ENCODE results near the gene MNAT1.
"Not testable (repeated sequence)": the region's sequence is repeated elsewhere in the genome, so short reads cannot be mapped to it uniquely, and the experiment has no call there.

MNAT1 gene

DNA sequence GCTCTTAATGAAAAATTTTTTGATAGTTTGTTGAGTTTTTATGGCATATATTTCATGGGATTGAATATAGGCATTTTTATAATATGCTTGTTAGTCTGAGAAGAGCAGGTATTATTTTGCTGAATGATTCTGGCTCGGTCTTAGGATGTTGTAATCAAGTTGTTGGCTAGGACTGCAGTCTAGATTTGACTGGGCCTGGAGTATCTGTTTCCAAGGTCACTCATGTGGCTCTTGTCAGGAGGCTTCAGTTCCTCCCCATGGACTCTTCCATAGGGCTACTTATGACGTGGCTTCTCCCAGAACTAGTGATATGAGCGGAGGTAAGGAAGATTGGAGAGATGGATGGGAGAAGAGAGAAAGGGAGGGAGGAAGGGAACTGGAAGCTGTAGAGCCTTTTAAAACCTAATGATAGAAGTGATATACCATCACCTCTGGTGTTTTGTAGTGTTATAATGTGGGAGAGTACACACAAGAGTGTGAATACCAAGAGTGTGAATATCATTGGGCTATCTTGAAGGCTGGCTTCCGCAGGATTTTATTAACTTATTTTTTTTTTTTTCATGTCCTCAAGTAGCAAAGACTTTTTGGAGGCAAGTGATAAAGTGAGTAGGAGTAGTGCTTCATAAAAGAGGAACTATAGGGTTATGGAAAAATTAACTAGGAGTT lies 4.4 kb downstream of the MNAT1 start:
- no peak for DNase-seq

GRCh38 chr14:60744566-60744965 lies 10.0 kb downstream of the MNAT1 start:
- no peak for DNase-seq

GRCh38 chr14:60753264-60754119 lies 18.9 kb downstream of the MNAT1 start:
- no peak for DNase-seq

- no peak for DNase-seq
Observed at GRCh38 chr14:60756847-60757246, 22.3 kb downstream of the MNAT1 start.

GRCh38 chr14:60757567-60758002 lies 23.0 kb downstream of the MNAT1 start:
- DNase-seq = no peak

DNA sequence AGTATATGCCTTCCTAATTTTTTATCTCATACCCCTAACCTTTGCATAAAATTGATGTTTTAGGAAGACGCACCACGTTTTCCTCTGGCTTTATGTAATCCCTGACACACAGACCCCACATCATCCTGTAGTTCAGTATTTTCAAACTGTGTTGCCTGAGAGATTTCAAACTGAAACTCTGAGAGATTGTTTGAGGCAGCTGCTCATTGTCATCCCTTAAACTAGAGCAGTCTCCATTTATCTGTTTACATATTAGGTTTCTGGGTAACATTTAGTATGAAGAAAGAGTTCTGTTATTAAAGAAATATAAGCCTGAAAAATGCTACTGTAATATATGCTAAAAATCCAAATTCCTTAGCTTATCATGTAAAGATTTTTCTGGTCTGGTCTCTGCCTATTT lies 24.3 kb downstream of the MNAT1 start:
- DNase-seq = no peak

GRCh38 chr14:60760209-60760608 lies 25.6 kb downstream of the MNAT1 start:
- DNase-seq = no peak

GRCh38 chr14:60760644-60761364 lies 26.2 kb downstream of the MNAT1 start:
- no peak for DNase-seq

DNA sequence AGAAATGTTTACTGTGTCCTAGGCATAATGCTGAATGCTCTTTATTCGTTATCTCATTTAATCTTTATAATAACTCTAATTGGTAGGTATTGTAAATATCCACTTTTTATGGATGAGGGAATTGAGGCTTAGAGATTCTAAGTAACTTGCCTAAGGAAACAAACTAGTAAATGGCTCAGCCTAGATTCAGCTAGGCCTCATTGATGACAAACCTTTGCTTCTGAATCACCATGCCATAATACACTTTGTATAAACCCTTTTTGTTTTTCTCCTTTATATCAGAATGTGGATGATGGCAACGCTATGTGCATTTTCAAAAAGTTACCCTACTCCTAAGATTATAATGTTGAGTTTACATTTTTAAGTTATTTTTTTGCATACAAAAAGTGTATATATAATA lies 34.0 kb downstream of the MNAT1 start:
- no peak for DNase-seq

- DNase-seq = no peak
Observed at GRCh38 chr14:60771117-60771516, 36.6 kb downstream of the MNAT1 start.

- no peak for DNase-seq
Observed at GRCh38 chr14:60773558-60773957, 39.0 kb downstream of the MNAT1 start.

GRCh38 chr14:60775296-60775695 lies 40.7 kb downstream of the MNAT1 start:
- no peak for DNase-seq

GRCh38 chr14:60777856-60778578 lies 43.5 kb downstream of the MNAT1 start:
- DNase-seq = no peak

- not testable (repeated sequence) for DNase-seq
Observed at GRCh38 chr14:60779745-60780514, 45.4 kb downstream of the MNAT1 start.

DNA sequence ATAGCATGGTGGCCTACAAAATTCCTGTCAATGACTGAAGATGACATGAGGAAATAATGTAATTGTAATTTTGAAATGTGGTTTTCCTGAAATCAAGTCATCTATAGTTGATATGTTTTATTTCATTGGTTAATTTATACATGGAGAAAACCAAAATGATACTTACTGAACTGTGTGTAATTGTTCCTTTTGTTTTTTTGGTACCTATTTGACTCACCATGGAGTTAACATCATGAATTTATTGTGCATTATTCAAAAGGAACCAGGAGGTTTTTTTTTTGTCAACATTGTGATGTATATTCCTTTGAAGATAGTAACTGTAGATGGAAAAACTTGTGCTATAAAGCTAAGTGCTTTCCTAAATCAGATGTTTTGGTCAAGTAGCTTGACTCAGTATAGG lies 46.0 kb downstream of the MNAT1 start:
- not testable (repeated sequence) for DNase-seq

DNA sequence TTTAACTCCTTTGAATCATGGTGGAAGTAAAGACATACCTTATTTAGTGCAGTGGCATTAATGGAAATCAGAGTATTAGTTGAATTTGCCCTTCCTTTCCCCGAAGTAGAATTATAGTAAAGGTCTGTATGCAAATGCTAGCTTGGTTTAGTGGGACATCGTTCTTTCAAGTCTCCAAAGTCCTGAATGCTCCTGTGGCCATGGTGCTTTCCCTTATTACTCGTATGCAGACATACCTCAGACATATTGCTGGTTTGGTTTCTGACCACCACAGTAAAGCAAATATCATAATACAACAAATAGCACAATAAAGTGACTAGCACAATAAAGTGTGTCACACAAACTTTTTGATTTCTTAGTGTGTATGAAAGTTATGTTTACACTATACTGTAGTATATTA lies 52.3 kb downstream of the MNAT1 start:
- no peak for DNase-seq

GRCh38 chr14:60789656-60790055 lies 55.1 kb downstream of the MNAT1 start:
- DNase-seq = no peak

- DNase-seq = no peak
Observed at GRCh38 chr14:60790850-60791249, 56.3 kb downstream of the MNAT1 start.

DNA sequence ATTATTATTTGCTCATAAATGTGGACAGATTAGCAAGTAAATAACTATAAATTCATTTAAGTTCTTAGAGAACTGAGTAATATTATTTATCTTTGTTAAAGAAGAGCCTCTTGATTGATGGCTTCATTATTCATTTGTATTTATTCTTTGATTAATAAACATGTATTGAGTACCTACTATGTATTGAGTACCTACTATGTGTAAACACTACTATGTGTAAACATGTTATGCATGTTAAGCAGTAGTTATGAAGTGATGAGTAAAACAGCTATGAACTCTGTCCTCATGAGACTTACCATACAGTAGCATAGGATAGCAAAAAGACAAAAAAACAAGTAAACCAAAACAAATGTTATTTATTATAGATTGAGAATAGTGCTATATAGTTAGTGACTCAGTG lies 61.9 kb downstream of the MNAT1 start:
- no peak for DNase-seq

DNA sequence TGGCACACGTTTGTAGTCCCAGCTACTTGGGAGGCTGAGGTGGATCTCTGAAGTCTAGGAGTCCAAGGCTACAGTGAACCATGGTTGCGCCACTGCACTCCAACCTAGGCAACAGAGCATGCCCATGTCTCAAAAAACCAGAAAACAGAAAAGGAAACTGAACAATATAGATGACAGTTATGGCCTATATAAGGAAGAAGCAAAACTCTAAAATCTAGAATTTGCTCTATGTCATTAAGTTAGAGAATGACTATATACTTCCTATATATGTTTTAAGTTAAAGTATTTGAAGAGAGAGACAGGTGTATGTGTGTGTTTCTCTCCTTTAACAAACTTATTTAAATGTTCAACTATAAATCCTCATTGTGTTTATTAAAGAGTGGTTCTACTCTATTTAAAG lies 65.8 kb downstream of the MNAT1 start:
- no peak for DNase-seq

GRCh38 chr14:60803871-60804270 lies 69.3 kb downstream of the MNAT1 start:
- no peak for DNase-seq

GRCh38 chr14:60805841-60806430 lies 71.4 kb downstream of the MNAT1 start:
- DNase-seq = no peak
